ENCODE measurements around the gene MAPK8IP1.

DNA sequence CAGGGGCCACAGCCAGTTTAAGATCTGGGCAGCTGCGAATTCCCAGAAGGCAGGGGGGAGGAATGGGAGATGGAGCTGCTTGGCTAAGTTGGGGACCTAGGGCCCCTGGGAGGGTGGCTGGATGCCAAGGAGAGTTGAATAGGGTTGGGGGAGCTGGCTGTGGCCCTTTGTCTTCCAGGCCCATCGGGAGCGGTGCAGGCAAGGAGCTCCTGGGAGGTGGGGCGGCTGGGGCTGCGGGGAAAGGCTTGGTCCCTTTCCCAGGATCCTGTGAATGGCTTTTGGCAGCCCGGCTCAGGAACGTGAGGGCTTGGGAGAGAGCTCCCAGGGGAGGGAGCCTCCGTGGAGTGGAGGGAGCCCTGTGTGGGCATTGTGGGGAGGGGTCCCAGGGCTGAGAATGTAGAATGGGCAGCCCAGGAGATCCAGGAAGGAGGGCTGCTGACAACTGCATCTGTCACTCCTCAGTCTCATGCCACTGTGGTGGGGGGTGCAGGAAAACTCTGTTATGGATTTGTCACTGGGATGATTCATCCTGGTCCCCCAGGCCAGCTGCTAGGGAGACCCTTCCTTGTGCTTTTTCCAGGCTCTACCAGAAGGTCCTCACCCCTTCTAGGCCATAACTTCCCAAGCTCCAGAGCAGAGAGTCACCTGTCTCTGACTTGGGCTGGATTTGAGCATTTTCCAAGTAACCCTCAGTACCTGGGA, 15.6 kb downstream of the MAPK8IP1 start:
- TF ChIP-seq, protein P1, sequence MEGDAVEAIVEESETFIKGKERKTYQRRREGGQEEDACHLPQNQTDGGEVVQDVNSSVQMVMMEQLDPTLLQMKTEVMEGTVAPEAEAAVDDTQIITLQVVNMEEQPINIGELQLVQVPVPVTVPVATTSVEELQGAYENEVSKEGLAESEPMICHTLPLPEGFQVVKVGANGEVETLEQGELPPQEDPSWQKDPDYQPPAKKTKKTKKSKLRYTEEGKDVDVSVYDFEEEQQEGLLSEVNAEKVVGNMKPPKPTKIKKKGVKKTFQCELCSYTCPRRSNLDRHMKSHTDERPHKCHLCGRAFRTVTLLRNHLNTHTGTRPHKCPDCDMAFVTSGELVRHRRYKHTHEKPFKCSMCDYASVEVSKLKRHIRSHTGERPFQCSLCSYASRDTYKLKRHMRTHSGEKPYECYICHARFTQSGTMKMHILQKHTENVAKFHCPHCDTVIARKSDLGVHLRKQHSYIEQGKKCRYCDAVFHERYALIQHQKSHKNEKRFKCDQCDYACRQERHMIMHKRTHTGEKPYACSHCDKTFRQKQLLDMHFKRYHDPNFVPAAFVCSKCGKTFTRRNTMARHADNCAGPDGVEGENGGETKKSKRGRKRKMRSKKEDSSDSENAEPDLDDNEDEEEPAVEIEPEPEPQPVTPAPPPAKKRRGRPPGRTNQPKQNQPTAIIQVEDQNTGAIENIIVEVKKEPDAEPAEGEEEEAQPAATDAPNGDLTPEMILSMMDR (IDR thresholded peaks at IDR 0.05; ENCODE audit: low read depth, low read length, missing input control): no peak
- TF ChIP-seq, protein P2, sequence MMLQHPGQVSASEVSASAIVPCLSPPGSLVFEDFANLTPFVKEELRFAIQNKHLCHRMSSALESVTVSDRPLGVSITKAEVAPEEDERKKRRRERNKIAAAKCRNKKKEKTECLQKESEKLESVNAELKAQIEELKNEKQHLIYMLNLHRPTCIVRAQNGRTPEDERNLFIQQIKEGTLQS (IDR thresholded peaks at IDR 0.05): no peak
- TF ChIP-seq SP1 (IDR thresholded peaks at IDR 0.05) (no peak), JUND (IDR thresholded peaks at IDR 0.05) (no peak), GABPA (IDR thresholded peaks at IDR 0.05 in 1 of 2, conservative IDR thresholded peaks at IDR 0.05 in 1 of 2) (no peak), RAD21 (IDR thresholded peaks at IDR 0.05) (no peak), YY1 (IDR thresholded peaks at IDR 0.05) (no peak), FOXA1 (IDR thresholded peaks at IDR 0.05) (no peak), EGR1 (IDR thresholded peaks at IDR 0.05; ENCODE audit: low read depth in 2 of 2) (no peak), RXRA (IDR thresholded peaks at IDR 0.05) (no peak)
- TF ChIP-seq, protein P3, sequence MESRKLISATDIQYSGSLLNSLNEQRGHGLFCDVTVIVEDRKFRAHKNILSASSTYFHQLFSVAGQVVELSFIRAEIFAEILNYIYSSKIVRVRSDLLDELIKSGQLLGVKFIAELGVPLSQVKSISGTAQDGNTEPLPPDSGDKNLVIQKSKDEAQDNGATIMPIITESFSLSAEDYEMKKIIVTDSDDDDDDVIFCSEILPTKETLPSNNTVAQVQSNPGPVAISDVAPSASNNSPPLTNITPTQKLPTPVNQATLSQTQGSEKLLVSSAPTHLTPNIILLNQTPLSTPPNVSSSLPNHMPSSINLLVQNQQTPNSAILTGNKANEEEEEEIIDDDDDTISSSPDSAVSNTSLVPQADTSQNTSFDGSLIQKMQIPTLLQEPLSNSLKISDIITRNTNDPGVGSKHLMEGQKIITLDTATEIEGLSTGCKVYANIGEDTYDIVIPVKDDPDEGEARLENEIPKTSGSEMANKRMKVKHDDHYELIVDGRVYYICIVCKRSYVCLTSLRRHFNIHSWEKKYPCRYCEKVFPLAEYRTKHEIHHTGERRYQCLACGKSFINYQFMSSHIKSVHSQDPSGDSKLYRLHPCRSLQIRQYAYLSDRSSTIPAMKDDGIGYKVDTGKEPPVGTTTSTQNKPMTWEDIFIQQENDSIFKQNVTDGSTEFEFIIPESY (IDR thresholded peaks at IDR 0.05): no peak
- TF ChIP-seq, protein P4, sequence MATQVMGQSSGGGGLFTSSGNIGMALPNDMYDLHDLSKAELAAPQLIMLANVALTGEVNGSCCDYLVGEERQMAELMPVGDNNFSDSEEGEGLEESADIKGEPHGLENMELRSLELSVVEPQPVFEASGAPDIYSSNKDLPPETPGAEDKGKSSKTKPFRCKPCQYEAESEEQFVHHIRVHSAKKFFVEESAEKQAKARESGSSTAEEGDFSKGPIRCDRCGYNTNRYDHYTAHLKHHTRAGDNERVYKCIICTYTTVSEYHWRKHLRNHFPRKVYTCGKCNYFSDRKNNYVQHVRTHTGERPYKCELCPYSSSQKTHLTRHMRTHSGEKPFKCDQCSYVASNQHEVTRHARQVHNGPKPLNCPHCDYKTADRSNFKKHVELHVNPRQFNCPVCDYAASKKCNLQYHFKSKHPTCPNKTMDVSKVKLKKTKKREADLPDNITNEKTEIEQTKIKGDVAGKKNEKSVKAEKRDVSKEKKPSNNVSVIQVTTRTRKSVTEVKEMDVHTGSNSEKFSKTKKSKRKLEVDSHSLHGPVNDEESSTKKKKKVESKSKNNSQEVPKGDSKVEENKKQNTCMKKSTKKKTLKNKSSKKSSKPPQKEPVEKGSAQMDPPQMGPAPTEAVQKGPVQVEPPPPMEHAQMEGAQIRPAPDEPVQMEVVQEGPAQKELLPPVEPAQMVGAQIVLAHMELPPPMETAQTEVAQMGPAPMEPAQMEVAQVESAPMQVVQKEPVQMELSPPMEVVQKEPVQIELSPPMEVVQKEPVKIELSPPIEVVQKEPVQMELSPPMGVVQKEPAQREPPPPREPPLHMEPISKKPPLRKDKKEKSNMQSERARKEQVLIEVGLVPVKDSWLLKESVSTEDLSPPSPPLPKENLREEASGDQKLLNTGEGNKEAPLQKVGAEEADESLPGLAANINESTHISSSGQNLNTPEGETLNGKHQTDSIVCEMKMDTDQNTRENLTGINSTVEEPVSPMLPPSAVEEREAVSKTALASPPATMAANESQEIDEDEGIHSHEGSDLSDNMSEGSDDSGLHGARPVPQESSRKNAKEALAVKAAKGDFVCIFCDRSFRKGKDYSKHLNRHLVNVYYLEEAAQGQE (IDR thresholded peaks at IDR 0.05): no peak
